ENCODE data around the gene CLEC20A.

Gene CLEC20A

DNA sequence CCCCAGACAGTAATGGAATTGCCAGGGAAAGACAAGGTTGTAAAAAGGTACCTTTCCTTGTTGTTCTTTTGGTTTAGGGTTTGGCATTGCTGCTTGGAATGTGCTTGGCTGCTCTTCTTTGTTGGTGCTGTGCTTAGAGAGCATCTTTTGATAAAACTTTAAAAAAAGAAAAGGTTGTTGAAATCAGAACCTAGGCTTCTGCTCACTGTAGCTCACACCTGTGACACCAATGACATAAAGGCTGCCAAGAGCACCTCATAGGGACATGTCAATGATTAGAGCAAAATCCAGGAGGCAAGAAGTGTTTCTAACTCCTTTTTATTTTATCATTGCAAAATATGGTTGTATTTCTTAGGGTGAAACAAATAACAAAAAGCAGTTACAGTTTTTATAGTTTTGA is 28.9 kb downstream of the CLEC20A start:
- no peak for DNase-seq

DNA sequence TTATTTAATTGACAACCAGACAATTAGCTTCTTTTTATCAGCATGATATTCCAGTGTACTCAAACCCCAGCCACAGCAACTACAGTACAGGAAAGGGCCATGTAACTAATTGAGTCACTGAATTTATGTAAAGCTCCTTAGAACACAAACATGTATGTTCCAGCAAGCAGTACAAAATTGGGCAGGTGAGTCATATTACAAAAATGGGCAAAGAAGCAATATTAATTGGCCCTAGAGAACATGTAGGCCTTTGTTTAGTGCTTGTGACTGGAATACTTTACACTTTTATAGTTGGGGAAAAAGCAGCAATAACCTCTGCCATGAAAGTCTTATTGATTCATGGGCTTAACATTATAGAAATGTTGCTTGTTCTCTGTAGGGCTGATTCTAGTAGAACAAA is 31.8 kb downstream of the CLEC20A start:
- no peak for DNase-seq

DNA sequence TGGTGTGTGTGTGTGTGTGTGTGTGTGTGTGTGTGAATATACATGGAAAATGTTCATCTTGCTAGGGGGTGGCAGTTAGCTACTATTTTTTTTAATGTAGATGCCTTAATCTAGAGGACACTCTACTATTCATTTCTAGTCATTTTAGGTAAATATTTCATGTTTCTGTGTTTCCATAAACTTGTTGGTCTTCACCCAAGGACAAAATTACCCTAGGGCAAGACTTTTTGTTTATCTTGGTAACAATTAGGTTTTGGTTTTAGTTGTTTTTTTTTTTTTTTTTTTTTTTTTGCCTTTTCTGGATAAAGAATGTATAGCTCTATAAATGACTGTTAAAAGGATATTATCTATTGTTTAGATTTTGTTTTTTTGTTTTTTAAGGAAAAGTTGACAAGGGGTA is 32.2 kb downstream of the CLEC20A start:
- no peak for DNase-seq

DNA sequence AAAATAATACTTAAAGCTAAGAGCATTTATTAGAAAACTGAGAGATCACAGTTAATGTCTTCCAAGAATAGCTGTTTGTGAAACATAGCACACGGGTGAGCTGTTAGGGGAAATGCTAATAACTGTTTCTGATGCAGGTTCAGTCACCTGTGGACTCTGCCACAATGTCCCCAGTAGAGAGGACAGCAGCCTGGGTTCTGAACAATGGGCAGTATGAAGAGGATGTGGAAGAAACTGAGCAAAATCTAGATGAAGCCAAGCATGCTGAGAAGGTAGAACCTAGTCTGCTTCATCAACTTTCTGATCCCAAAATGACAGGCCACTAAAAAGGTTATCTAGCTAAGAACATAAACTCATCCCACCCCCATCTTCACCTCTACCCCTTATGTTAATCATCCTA is 32.6 kb downstream of the CLEC20A start:
- no peak for DNase-seq

DNA sequence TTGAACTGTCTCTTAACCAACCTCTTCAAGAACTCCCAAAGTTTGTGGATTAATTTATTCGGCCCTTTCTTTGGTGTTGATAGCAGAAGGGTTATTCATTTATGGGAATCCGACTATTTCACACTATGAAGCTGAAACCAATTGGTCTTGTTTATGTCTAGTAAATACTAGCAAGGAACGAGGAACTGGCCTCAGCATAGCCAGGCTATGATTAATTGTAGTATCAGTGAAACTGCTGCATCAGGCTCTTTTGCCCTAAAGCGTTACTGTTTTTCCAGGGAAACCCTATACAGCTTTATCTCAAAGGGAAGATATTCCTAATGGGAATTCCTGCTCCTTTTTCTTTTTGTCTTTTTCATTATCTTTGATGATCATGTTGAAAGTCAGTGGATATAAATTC is 35.1 kb downstream of the CLEC20A start:
- DNase-seq: no peak

DNA sequence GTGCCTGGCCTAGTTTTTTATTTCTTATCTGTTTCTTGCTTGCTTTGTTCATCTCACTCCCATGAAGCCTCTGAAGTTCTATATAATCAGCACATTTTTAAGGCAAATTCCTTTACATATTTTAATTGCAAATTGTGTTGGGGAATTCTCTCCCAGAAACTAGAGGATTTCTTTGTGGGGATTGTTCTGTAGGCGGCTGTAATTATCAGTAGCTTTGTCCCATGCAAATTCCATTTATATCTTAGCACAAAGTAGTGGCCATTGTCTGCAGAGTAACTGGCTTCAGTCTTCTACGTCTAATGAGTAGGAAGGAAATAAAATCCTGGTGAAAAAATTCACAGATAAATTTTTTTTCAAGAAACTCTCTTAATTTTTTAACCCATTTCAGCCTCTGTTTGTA is 35.7 kb downstream of the CLEC20A start:
- no peak for DNase-seq

DNA sequence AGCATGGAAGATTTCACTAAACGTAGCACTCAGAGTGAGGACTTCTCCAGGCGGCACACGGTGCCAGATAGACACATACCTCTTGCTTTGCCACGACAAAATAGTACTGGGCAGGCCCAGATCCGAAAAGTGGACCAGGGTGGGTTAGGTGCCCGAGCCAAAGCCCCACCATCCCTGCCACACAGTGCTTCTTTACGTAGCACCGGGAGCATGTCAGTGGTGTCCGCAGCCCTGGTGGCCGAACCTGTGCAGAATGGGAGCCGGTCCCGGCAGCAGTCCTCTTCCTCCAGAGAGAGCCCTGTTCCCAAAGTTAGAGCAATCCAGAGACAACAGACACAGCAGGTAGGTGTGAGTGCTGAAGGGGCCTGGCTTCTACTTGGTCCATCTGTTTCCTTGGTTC is 38.6 kb downstream of the CLEC20A start:
- DNase-seq: no peak

DNA sequence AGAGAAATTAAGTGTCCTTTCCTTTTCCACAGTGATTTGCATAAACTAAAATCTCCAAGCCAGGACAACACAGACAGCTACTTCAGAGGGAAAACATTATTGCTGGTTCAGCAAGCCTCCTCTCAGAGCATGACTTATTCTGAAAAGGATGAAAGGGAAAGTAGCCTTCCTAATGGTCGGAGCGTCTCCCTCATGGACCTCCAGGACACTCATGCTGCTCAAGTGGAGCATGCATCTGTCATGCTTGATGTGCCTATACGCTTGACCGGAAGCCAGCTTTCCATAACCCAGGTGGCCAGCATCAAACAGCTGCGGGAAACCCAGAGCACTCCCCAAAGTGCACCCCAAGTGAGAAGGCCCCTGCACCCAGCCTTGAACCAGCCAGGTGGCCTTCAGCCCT is 39.1 kb downstream of the CLEC20A start:
- no peak for DNase-seq

DNA sequence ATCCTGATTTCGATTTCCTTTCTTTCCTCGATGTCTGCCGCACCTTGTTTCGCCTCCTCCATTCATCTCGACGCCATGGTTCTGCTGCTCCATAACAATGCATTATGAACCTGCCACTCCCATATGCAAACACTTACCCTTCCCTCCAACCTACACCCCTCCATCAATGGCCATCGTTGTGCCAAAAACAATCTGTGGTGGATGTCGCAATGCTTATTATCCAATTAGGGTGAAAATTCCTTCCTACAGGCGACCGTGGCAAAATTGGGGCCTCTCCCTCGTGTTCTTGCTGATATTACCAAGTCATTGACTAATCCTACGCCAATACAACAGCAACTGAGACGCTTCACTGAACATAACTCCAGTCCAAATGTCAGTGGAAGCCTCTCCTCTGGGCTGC is 40.3 kb downstream of the CLEC20A start:
- no peak for DNase-seq

GRCh38 chr1:178452013-178452412 is 44.8 kb downstream of the CLEC20A start:
- no peak for DNase-seq

DNA sequence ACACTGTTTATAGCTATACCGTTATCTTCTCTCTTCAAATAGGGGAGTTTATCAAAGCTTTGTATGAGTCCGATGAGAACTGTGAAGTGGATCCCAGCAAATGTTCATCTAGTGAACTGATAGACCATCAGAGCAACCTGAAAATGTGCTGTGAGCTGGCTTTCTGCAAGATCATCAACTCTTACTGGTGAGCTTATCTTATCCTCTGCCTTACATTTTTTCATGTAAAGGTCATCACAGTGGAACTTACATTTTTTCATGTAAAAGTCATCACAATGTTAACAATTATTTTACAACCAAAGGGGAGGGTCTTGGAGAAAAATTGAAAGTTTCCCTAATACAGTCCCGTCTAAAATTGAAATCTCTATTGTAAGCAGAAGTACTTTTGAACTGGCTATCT is 45.2 kb downstream of the CLEC20A start:
- no peak for DNase-seq

DNA sequence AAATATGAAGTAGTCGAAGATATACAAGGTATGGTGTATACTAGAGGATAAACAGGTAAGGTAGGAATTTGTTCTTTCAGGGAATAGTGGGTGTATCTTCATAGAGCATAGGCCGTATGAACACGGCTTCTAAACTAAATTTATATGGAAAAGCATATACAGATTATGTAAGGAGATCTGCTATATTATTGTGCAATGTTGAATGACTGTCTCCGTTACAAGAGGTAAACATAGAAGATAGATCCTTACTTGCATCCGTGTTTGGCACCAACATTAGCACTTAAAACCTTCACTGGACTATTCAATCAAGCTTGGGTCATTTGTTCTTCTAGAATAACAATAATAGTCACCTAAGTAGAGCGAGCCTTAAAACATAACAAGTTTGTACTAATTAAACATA is 45.9 kb downstream of the CLEC20A start:
- DNase-seq: no peak

DNA sequence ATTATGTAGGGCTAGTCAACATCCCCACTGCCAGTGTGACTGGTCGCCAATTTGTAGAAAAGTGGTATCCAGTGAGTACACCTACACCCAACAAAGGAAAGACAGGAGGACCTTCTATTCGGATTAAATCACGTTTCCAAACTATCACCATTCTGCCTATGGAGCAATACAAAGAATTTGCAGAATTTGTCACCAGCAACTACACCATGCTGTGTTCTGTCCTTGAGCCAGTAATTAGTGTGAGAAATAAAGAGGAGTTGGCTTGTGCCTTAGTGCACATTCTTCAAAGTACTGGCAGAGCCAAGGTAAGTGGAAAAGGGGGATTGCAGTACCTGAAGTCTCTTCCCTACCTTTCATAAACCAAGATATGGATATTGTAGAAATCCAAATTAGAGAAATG is 53.8 kb downstream of the CLEC20A start:
- no peak for DNase-seq

DNA sequence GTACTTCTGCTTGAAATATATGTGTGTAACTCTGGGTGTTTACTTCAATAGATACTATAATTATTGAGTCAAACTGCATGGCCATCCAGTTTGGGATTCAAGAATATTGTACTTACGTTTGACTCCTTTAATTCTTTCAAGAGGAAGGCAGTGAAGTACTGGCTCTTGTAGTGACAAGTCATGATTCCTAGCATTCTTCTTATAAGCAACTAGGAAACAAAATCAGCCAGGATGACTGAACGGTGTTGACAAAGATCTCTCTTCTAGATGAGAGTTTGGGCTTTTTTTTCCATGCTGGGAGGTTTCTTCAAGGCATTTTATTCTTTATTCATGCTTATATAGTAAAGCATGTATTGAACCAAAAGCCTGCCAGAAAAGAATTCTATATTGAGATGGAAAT is 58.3 kb downstream of the CLEC20A start:
- DNase-seq: no peak

DNA sequence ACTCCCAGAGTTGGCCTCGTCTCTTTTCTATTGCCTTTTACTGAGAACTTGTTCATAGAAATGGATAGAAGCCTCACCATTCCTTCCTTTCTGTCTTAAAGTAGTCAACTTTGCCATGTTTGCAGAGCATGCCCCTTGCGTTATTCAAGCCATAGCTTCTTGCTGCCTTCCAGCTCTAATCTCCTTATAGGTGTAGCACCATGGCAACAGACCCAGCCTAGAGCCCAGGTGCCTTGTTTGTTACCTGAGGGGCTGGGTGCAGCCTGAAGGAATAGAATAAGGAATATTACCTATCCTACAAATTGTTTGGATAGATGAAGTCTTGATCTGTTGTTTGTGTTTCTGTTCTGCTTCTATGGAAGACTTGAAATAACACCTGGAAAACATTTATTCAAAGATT is 59.9 kb downstream of the CLEC20A start:
- no peak for DNase-seq

DNA sequence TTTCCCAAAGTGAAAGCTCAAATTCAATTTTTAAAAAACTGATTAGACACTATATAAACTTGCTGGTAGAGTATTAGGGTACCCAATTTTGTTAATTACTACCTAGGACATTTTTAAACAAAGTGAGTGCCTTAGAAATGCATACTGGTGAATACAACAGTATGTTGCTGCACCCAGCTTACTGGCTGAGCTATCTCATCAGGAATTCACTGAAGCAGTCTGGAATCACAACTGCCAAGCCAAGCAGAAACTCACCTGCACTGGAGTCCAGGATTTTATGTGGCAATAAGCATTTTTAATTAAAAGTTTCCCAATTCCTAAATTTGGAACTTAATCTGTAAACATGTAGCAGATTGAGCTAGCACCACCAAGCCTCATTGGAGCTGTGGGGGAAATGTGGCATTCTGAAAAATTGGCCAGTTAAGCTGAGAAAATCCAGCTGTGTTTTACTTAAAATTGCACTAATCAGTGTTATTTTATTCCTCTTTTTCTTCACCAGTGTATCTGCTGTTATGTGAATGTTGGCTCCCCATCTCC is 61.8 kb downstream of the CLEC20A start:
- no peak for DNase-seq

- DNase-seq: no peak
Observed at GRCh38 chr1:178434360-178434759, 62.4 kb downstream of the CLEC20A start.

All from NCI-H1694 (cell line).